Panc1 (cell line): Measurements from ENCODE around the gene FCHSD2. TPM values are rescaled to one million over a fixed set of nuclear protein-coding genes. Genes with fewer than 3 reads are reported as not detected.

ENCODE experiments used
- ATAC-seq: fragments of 200-7000 bp; cut with Tn5 transposase; 2 replicates; pipeline ENCODE4 v1.9.1; 2020; ENCODE audit warnings: mild to moderate bottlenecking, moderate library complexity
- BruUV-seq: library from RNA; stranded (reverse); fragments of 400-500 nt; replicated peaks from 2 replicates; lab custom pipeline; 2021; lab: Mats Ljungman, UMichigan
- CTCF ChIA-PET: fragments of 300-600 bp; sonication (Branson Sonifier 250); formaldehyde crosslinking; loops from one replicate; lab custom pipeline; 2022; ENCODE audit warnings: antibody characterized with exemption; lab: Charles Lee
- POLR2A ChIA-PET: fragments of 300-600 bp; sonication (Branson Sonifier 250); formaldehyde crosslinking; loops from one replicate; lab custom pipeline; 2022; ENCODE audit warnings: antibody characterized with exemption; lab: Charles Lee
- DNase-seq: peaks from one replicate; pipeline ENCODE4 v3.0.0-alpha.2; 2010; ENCODE audit warnings: low read depth, low spot score
- H3K27ac ChIP-seq: 2 replicates; pipeline ENCODE4 v1.5.1; 2011; ENCODE audit warnings: mild to moderate bottlenecking, low read length, inconsistent platforms
- H3K27me3 ChIP-seq: fragments of 200-500 bp; sonication (Bioruptor generic); 2 replicates; pipeline ENCODE4 v1.6.0; 2014; ENCODE audit warnings: low read length, inconsistent platforms; ENCODE audit not compliant: control insufficient read depth, insufficient read depth
- H3K36me3 ChIP-seq: fragments of 200-500 bp; sonication (Bioruptor generic); 2 replicates; pipeline ENCODE4 v1.5.1; 2014; ENCODE audit warnings: inconsistent platforms, mild to moderate bottlenecking, low read length, moderate library complexity; ENCODE audit not compliant: control insufficient read depth, insufficient read depth
- H3K4me1 ChIP-seq: 2 replicates; pipeline ENCODE4 v1.5.1; 2011; ENCODE audit warnings: inconsistent platforms, mild to moderate bottlenecking, low read length, moderate library complexity; ENCODE audit not compliant: control insufficient read depth, insufficient read depth
- H3K4me3 ChIP-seq, 2 experiments: 2 replicates each; pipeline ENCODE4 v1.5.1; 2011 to 2012; ENCODE audit warnings: low read depth in 2 of 2, low read length in 2 of 2, mild to moderate bottlenecking in 2 of 2, inconsistent platforms in 1 of 2, moderate library complexity in 1 of 2
- H3K9me3 ChIP-seq: fragments of 200-500 bp; sonication (Bioruptor generic); 2 replicates; pipeline ENCODE4 v1.5.1; 2014; ENCODE audit warnings: low read depth, mild to moderate bottlenecking, inconsistent platforms, low read length, moderate library complexity; ENCODE audit not compliant: control insufficient read depth, insufficient read depth
- POLR2AphosphoS5 ChIP-seq: IDR thresholded peaks from 2 replicates; pipeline ENCODE4 v1.6.1; 2012; ENCODE audit warnings: mild to moderate bottlenecking, low read depth, low read length, moderate library complexity
- REST ChIP-seq, 2 experiments: IDR thresholded peaks; 2 replicates each; pipeline ENCODE4 v1.6.1; 2011 to 2012; ENCODE audit warnings: low read depth in 2 of 2, control low read depth in 1 of 2, low read length in 1 of 2, mild to moderate bottlenecking in 1 of 2, moderate library complexity in 1 of 2; ENCODE audit not compliant: insufficient read depth in 1 of 2
- SIN3A ChIP-seq: IDR thresholded peaks from 2 replicates; pipeline ENCODE4 v1.6.1; 2012; ENCODE audit warnings: low read depth, mild to moderate bottlenecking, low read length, moderate library complexity, borderline replicate concordance; ENCODE audit not compliant: insufficient read depth
- TCF7L2 ChIP-seq: IDR thresholded peaks from 2 replicates; pipeline ENCODE4 v1.6.1; 2011; ENCODE audit warnings: mild to moderate bottlenecking, low read depth, low read length, inconsistent platforms
- in situ Hi-C: cut with HindIII; loops from 2 replicates; pipeline ENCODE4 v1.10.0; 2016; ENCODE audit warnings: low sequenced_read_pairs, low pct_unique_long_range_greater_than_20kb
- intact Hi-C: fragments of 100-400 bp; cut with micrococcal nuclease; formaldehyde crosslinking; loops from one replicate; pipeline ENCODE4 v1.10.0; 2022; ENCODE audit not compliant: unreplicated experiment
- total RNA-seq: library from RNA; stranded (reverse); gene quantifications from one replicate; pipeline ENCODE4 v1.2.1, GENCODE V29; 2021; ENCODE audit not compliant: unreplicated experiment
- TF ChIP-seq, protein P1 (sequence below): fragments of 450-650 bp; IDR thresholded peaks from 2 replicates; pipeline ENCODE4 v1.5.1; 2017; ENCODE audit warnings: mild to moderate bottlenecking

FCHSD2 gene
- total RNA-seq, 1 experiment from 2014 or later = 31.8 TPM

DNA sequence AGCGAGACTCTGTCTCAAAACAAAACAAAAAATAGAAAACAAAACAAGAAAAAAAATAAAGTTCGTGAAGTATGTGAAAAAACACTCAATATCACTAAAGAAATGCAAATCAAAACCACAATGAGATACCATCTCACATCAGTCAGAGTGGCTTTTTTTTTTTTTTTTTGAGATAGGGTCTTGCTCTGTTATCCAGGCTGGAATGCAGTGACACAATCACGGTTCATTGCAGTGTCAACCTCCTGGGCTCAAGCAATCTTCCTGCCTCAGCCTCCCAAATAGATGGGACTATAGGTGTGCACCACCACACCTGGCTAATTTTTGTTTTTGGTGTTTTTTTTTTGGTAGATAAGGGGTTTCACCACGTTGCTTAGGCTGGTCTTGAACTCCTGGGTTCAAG is 290.4 kb downstream of the FCHSD2 start:
- DNase-seq (no peak), ATAC-seq (no peak)
- in situ Hi-C loops (no loop called here), intact Hi-C loops (no loop called here)
- Histone ChIP-seq H3K9me3 (no peaks in the 10 kb centered on the region), H3K36me3 (no peaks in the 10 kb centered on the region), H3K27ac (no peak overlapping the region), H3K4me3 (no peak overlapping the region), H3K4me1 (no peaks in the 10 kb centered on the region), H3K27me3 (no peaks in the 10 kb centered on the region)
- BruUV-seq = no TSS peak
- CTCF ChIA-PET = no interaction called here
- POLR2A ChIA-PET = no interaction called here
- TF ChIP-seq REST (IDR thresholded peaks at IDR 0.05; ENCODE audit: insufficient read depth in 1 of 2, low read depth in 2 of 2, low read length in 1 of 2) (no peak), POLR2AphosphoS5 (no peak), SIN3A (no peak), TCF7L2 (no peak)
- TF ChIP-seq, protein P1, sequence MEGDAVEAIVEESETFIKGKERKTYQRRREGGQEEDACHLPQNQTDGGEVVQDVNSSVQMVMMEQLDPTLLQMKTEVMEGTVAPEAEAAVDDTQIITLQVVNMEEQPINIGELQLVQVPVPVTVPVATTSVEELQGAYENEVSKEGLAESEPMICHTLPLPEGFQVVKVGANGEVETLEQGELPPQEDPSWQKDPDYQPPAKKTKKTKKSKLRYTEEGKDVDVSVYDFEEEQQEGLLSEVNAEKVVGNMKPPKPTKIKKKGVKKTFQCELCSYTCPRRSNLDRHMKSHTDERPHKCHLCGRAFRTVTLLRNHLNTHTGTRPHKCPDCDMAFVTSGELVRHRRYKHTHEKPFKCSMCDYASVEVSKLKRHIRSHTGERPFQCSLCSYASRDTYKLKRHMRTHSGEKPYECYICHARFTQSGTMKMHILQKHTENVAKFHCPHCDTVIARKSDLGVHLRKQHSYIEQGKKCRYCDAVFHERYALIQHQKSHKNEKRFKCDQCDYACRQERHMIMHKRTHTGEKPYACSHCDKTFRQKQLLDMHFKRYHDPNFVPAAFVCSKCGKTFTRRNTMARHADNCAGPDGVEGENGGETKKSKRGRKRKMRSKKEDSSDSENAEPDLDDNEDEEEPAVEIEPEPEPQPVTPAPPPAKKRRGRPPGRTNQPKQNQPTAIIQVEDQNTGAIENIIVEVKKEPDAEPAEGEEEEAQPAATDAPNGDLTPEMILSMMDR = no peak

- Histone ChIP-seq H3K4me1 (no peaks in the 10 kb centered on the region), H3K27ac (no peak overlapping the region), H3K36me3 (no peaks in the 10 kb centered on the region), H3K9me3 (no peaks in the 10 kb centered on the region), H3K27me3 (no peaks in the 10 kb centered on the region), H3K4me3 (no peak overlapping the region)
- POLR2A ChIA-PET = no interaction called here
- TF ChIP-seq SIN3A (no peak), TCF7L2 (no peak), POLR2AphosphoS5 (no peak), REST (IDR thresholded peaks at IDR 0.05; ENCODE audit: insufficient read depth in 1 of 2, low read depth in 2 of 2, low read length in 1 of 2) (no peak)
- TF ChIP-seq, protein P1 = no peak
- no TSS peak for BruUV-seq
- in situ Hi-C loops (no loop called here), intact Hi-C loops (no loop called here)
- CTCF ChIA-PET = interaction anchor here (0.5 kb wide), 1 partner anchor 276 kb away, joined by 3 read pairs; no protein-coding TSS in a partner anchor
- DNase-seq (no peak), ATAC-seq (no peak)
Observed at GRCh38 chr11:72850832-72851231, 291.3 kb downstream of the FCHSD2 start.
